IMR-90 (cell line): Measurements from ENCODE around the gene HAUS3. TPM values are rescaled to one million over a fixed set of nuclear protein-coding genes. Genes with fewer than 3 reads are reported as not detected.

Source experiments
- ATAC-seq: fragments of 200-7000 bp; cut with Tn5 transposase; 2 replicates; pipeline ENCODE4 v1.9.1; 2020; ENCODE audit warnings: low read depth, mild to moderate bottlenecking, moderate library complexity
- BruUV-seq: library from RNA; stranded (reverse); fragments of 400-500 nt; replicated peaks from 2 replicates; lab custom pipeline; 2021; lab: Mats Ljungman, UMichigan
- CTCF ChIA-PET: fragments of 300-600 bp; formaldehyde crosslinking; extraction: SDS; loops from one replicate; lab custom pipeline; 2021; ENCODE audit warnings: antibody characterized with exemption; lab: Yijun Ruan, JAX
- POLR2A ChIA-PET: fragments of 300-600 bp; sonication (Branson Sonifier 250); formaldehyde crosslinking; loops from one replicate; lab custom pipeline; 2022; ENCODE audit warnings: antibody characterized with exemption; ENCODE audit not compliant: unreplicated experiment; lab: Charles Lee
- DNase-seq: peaks from one replicate; pipeline ENCODE4 v3.0.0; 2013
- H2AFZ ChIP-seq: replicated peaks from 2 replicates; pipeline ENCODE3; 2013; ENCODE audit warnings: low read length, mild to moderate bottlenecking; ENCODE audit not compliant: poor library complexity
- H2AK5ac ChIP-seq: 2 replicates; pipeline ENCODE4 v1.6.1; 2013; ENCODE audit warnings: low read depth, low read length, inconsistent platforms
- H2AK9ac ChIP-seq: replicated peaks from 2 replicates; pipeline ENCODE3; 2013; ENCODE audit warnings: mild to moderate bottlenecking, low read depth, low read length, moderate library complexity; ENCODE audit not compliant: poor library complexity
- H2BK120ac ChIP-seq: 2 replicates; pipeline ENCODE4 v1.6.1; 2013; ENCODE audit warnings: low read depth, low read length, inconsistent platforms
- H2BK15ac ChIP-seq: 3 replicates; pipeline ENCODE4 v1.6.1; 2013; ENCODE audit warnings: low read depth, low read length, inconsistent platforms
- H2BK20ac ChIP-seq: 2 replicates; pipeline ENCODE4 v1.6.1; 2013; ENCODE audit warnings: low read depth, mild to moderate bottlenecking, inconsistent platforms, low read length, moderate library complexity
- H2BK5ac ChIP-seq: 2 replicates; pipeline ENCODE4 v1.6.1; 2013; ENCODE audit warnings: mild to moderate bottlenecking, low read depth, low read length, inconsistent platforms; ENCODE audit not compliant: poor library complexity, severe bottlenecking
- H3K14ac ChIP-seq: replicated peaks from 2 replicates; pipeline ENCODE4 v1.6.1; 2013; ENCODE audit warnings: low read depth, low read length, inconsistent platforms
- H3K18ac ChIP-seq: 2 replicates; pipeline ENCODE4 v1.6.1; 2013; ENCODE audit warnings: low read depth, low read length, control low read depth
- H3K23ac ChIP-seq: 2 replicates; pipeline ENCODE4 v1.6.1; 2013; ENCODE audit warnings: low read depth, low read length, inconsistent platforms
- H3K27ac ChIP-seq: 2 replicates; pipeline ENCODE4 v1.5.1; 2013; ENCODE audit warnings: mild to moderate bottlenecking, control low read depth, low read length; ENCODE audit not compliant: insufficient read depth
- H3K27me3 ChIP-seq: 2 replicates; pipeline ENCODE4 v1.6.1; 2013; ENCODE audit warnings: low read length; ENCODE audit not compliant: control insufficient read depth, insufficient read depth
- H3K36me3 ChIP-seq: 2 replicates; pipeline ENCODE4 v1.6.1; 2013; ENCODE audit warnings: low read length, mixed read lengths; ENCODE audit not compliant: control insufficient read depth, insufficient read depth
- H3K4ac ChIP-seq: 2 replicates; pipeline ENCODE4 v1.6.1; 2013; ENCODE audit warnings: low read depth, low read length, inconsistent platforms
- H3K4me1 ChIP-seq: 2 replicates; pipeline ENCODE4 v1.6.1; 2013; ENCODE audit warnings: low read length, mixed read lengths; ENCODE audit not compliant: control insufficient read depth, insufficient read depth
- H3K4me2 ChIP-seq: 2 replicates; pipeline ENCODE4 v1.6.1; 2013; ENCODE audit warnings: low read depth, mild to moderate bottlenecking, control low read depth, low read length, moderate library complexity
- H3K4me3 ChIP-seq: 2 replicates; pipeline ENCODE4 v1.5.1; 2013; ENCODE audit warnings: low read depth, mild to moderate bottlenecking, control low read depth, low read length, moderate library complexity; ENCODE audit not compliant: insufficient read depth
- H3K56ac ChIP-seq: 2 replicates; pipeline ENCODE4 v1.6.1; 2013; ENCODE audit warnings: low read length, inconsistent platforms; ENCODE audit not compliant: insufficient read depth; ENCODE audit errors: extremely low read depth
- H3K79me1 ChIP-seq, 2 experiments: 2 replicates each; pipeline ENCODE4 v1.6.1; 2013; ENCODE audit warnings: low read length in 2 of 2, inconsistent platforms in 1 of 2, low read depth in 1 of 2
- H3K9ac ChIP-seq: 2 replicates; pipeline ENCODE4 v1.6.1; 2013; ENCODE audit warnings: low read depth, low read length, control low read depth
- H3K9me1 ChIP-seq: 2 replicates; pipeline ENCODE4 v1.6.1; 2013; ENCODE audit warnings: low read length, inconsistent platforms; ENCODE audit not compliant: insufficient read depth
- H3K9me3 ChIP-seq: 2 replicates; pipeline ENCODE4 v1.6.1; 2013; ENCODE audit warnings: low read length; ENCODE audit not compliant: control insufficient read depth, insufficient read depth
- H4K20me1 ChIP-seq: 2 replicates; pipeline ENCODE4 v1.6.1; 2013; ENCODE audit warnings: low read length, inconsistent platforms; ENCODE audit not compliant: insufficient read depth
- H4K5ac ChIP-seq: 2 replicates; pipeline ENCODE4 v1.6.1; 2013; ENCODE audit warnings: mild to moderate bottlenecking, low read depth, low read length, control low read depth
- H4K8ac ChIP-seq, 2 experiments: 2 replicates each; pipeline ENCODE4 v1.6.1; 2013; ENCODE audit warnings: low read depth in 2 of 2, low read length in 2 of 2, control low read depth in 1 of 2, inconsistent platforms in 1 of 2
- H4K91ac ChIP-seq: 2 replicates; pipeline ENCODE4 v1.6.1; 2013; ENCODE audit warnings: low read depth, low read length, inconsistent platforms; ENCODE audit not compliant: insufficient read depth
- CHD1 ChIP-seq: IDR thresholded peaks from 2 replicates; pipeline ENCODE4 v1.6.1; 2012; ENCODE audit warnings: low read depth, low read length, improper control_type of control experiment
- FOS ChIP-seq: fragments of 150-350 bp; IDR thresholded peaks from 2 replicates; pipeline ENCODE4 v1.6.1; 2016; ENCODE audit warnings: low read depth, low read length
- MAFK ChIP-seq: IDR thresholded peaks from 2 replicates; pipeline ENCODE4 v1.6.1; 2012; ENCODE audit warnings: low read depth, low read length, improper control_type of control experiment
- NFE2L2 ChIP-seq: fragments of 150-350 bp; IDR thresholded peaks from 2 replicates; pipeline ENCODE4 v1.6.1; 2016; ENCODE audit warnings: low read depth, mild to moderate bottlenecking, low read length
- POLR2A ChIP-seq: IDR thresholded peaks from 2 replicates; pipeline ENCODE4 v1.6.1; 2012; ENCODE audit warnings: mild to moderate bottlenecking, low read depth, low read length
- RAD21 ChIP-seq: IDR thresholded peaks from 2 replicates; pipeline ENCODE4 v1.6.1; 2012; ENCODE audit warnings: low read length, improper control_type of control experiment
- WGBS, 2 experiments: methylation state at CpG; one replicate each; pipeline versions ENCODE4 v1.1.5 to v1.1.7; 2013; ENCODE audit warnings: missing lambda C conversion rate in 2 of 2; ENCODE audit not compliant: insufficient read length in 1 of 2; ENCODE audit errors: extremely low coverage in 2 of 2; 5-methylcytosine and 5-hydroxymethylcytosine counted together
- dilution Hi-C: fragments of 300-500 bp; cut with HindIII; formaldehyde crosslinking; loops from one replicate; pipeline ENCODE4 v1.14.3; 2018; ENCODE audit warnings: low sequenced_read_pairs; ENCODE audit not compliant: unreplicated experiment
- in situ Hi-C: fragments of 300-500 bp; cut with MboI; formaldehyde crosslinking; loops from 3 replicates; pipeline ENCODE4 v1.14.3; 2019; ENCODE audit warnings: low sequenced_read_pairs, inconsistent platforms, mixed read lengths
- intact Hi-C: fragments of 100-400 bp; cut with micrococcal nuclease; formaldehyde crosslinking; loops from 2 replicates; pipeline ENCODE4 v1.10.0; 2022
- polyA plus RNA-seq, 3 experiments: library from polyadenylated mRNA; depleted of rRNA; stranded (reverse); fragments of >200 nt; gene quantifications; 2 replicates each; pipeline ENCODE4 v1.2.3, GENCODE V29; 2012; ENCODE audit warnings: low replicate concordance in 1 of 3
- total RNA-seq: library from RNA; depleted of rRNA; stranded (reverse); fragments of >200 nt; gene quantifications from 2 replicates; pipeline ENCODE4 v1.2.3, GENCODE V29; 2012
- TF ChIP-seq, protein P1 (sequence below): conservative IDR thresholded peaks from 2 replicates; pipeline ENCODE4 v1.5.1; 2012; ENCODE audit warnings: mild to moderate bottlenecking, low read depth, low read length, improper control_type of control experiment
- TF ChIP-seq, protein P2 (sequence below): fragments of 150-350 bp; IDR thresholded peaks from 2 replicates; pipeline ENCODE4 v1.6.1; 2017; ENCODE audit warnings: mild to moderate bottlenecking, antibody characterized with exemption, low read length, low read depth

The HAUS3 gene
- total and polyA plus RNA-seq, 2 of the 4 experiments (the other 2 are of a cell fraction), result 4.3 to 4.8 TPM

- Histone ChIP-seq H3K9ac (no peak overlapping the region), H3K18ac (no peak overlapping the region), H2AFZ (no peak overlapping the region), H3K23ac (no peak overlapping the region), H3K4me2 (peak overlapping the region; percentile 23), H3K9me3 (no peaks in the 10 kb centered on the region), H2AK9ac (no peak overlapping the region), H4K5ac (no peak overlapping the region), H4K8ac (peak overlapping the region in 1 of 2 experiments; percentile 29; a peak in 1 of 4 replicates), H3K14ac (no peak overlapping the region), H4K91ac (no peak overlapping the region), H3K56ac (no peak overlapping the region), H2AK5ac (no peak overlapping the region), H3K27ac (no peak overlapping the region), H2BK15ac (no peak overlapping the region), H2BK120ac (no peak overlapping the region), H3K79me1 (peaks cover 2 to 11% of the 10 kb centered on the region in 2 experiments; a peak in 2 of 4 replicates), H3K36me3 (peaks cover 10% of the 10 kb centered on the region), H3K9me1 (no peaks in the 10 kb centered on the region), H2BK20ac (no peak overlapping the region), H3K4ac (peak overlapping the region; percentile 8; the same call in 1 of the 2 replicates), H3K4me3 (no peak overlapping the region), H2BK5ac (no peak overlapping the region), H4K20me1 (peaks cover 8% of the 10 kb centered on the region), H3K27me3 (no peaks in the 10 kb centered on the region), H3K4me1 (peaks cover 6% of the 10 kb centered on the region)
- CTCF ChIA-PET, result interaction anchor here (0.5 kb wide), 1 partner anchor 230 kb away, joined by 3 read pairs; no protein-coding TSS in a partner anchor
- dilution Hi-C loops, result no loop called here
- POLR2A ChIA-PET, result no interaction called here
- in situ Hi-C loops, result no loop called here
- intact Hi-C loops, result loop anchor here (5.0 kb wide), 1 partner anchor 218 kb away; no protein-coding TSS in a partner anchor
- BruUV-seq, result no TSS peak
- TF ChIP-seq MAFK (0 out of 2 replicates have a peak, but pooled peaks have one; percentile 44), FOS (no peak), POLR2A (no peak), CHD1 (no peak), NFE2L2 (no peak), RAD21 (peak; percentile 29)
- TF ChIP-seq, protein P1, sequence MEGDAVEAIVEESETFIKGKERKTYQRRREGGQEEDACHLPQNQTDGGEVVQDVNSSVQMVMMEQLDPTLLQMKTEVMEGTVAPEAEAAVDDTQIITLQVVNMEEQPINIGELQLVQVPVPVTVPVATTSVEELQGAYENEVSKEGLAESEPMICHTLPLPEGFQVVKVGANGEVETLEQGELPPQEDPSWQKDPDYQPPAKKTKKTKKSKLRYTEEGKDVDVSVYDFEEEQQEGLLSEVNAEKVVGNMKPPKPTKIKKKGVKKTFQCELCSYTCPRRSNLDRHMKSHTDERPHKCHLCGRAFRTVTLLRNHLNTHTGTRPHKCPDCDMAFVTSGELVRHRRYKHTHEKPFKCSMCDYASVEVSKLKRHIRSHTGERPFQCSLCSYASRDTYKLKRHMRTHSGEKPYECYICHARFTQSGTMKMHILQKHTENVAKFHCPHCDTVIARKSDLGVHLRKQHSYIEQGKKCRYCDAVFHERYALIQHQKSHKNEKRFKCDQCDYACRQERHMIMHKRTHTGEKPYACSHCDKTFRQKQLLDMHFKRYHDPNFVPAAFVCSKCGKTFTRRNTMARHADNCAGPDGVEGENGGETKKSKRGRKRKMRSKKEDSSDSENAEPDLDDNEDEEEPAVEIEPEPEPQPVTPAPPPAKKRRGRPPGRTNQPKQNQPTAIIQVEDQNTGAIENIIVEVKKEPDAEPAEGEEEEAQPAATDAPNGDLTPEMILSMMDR, result peak; percentile 31
- TF ChIP-seq, protein P2, sequence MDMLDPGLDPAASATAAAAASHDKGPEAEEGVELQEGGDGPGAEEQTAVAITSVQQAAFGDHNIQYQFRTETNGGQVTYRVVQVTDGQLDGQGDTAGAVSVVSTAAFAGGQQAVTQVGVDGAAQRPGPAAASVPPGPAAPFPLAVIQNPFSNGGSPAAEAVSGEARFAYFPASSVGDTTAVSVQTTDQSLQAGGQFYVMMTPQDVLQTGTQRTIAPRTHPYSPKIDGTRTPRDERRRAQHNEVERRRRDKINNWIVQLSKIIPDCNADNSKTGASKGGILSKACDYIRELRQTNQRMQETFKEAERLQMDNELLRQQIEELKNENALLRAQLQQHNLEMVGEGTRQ, result no peak
- WGBS, 2 experiments, result 0% methylated on average over 1 of the region's 5 CpGs; no CpG with 5 or more reads in 1 of the 2 experiments
- peak; percentile 18 for DNase-seq
- no peak for ATAC-seq
These were observed 1.9 kb upstream of the HAUS3 start for GRCh38 chr4:2243681-2244380.
